ENCODE measurements around the gene FSTL1.

FSTL1 gene

DNA sequence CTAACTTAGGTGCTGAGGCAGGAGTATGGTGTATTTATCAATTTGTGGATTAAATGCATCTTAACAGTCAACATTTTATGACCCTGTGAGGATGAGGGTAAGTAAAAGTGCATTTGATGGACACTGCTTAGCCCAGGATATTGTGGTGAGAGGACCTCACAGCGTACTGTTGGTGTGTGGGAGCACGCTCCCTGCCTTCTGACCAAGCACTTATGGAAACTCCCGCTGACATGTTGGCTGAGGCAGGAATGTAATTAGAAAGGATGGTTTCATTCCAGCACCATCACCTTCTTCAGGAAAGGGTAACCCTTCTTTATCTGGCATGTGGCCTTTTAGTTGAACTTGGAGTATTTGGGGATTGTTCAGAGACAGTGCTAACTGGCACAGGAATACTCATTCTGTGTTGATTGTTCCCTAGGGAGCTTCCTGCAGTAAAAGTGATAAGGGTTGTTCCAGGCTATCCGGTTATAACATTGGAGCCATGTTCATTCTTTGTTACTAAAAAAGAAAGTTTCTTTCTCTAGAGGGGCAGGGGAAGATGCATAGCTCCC, 11.7 kb upstream of the FSTL1 start:
- Histone ChIP-seq H3K27me3 (no peaks in the 10 kb centered on the region), H3K36me3 (no peaks in the 10 kb centered on the region), H3K4me3 (ENCODE audit: low read depth in 1 of 2, low read length in 1 of 2) (no peak overlapping the region), H3K4me1 (ENCODE audit: control insufficient read depth in 1 of 2, insufficient read depth in 1 of 2, low read depth in 1 of 2, low read length in 1 of 2) (no peaks in the 10 kb centered on the region), H3K9me3 (no peaks in the 10 kb centered on the region), H3K27ac (no peak overlapping the region)
- TF ChIP-seq CTCF (IDR thresholded peaks at IDR 0.05) = no peak

GRCh38 chr3:120461416-120461815, 10.6 kb upstream of the FSTL1 start:
- Histone ChIP-seq H3K36me3 (no peaks in the 10 kb centered on the region), H3K27ac (no peak overlapping the region), H3K4me3 (ENCODE audit: low read depth in 1 of 2, low read length in 1 of 2) (no peak overlapping the region), H3K4me1 (ENCODE audit: control insufficient read depth in 1 of 2, insufficient read depth in 1 of 2, low read depth in 1 of 2, low read length in 1 of 2) (no peaks in the 10 kb centered on the region), H3K27me3 (no peaks in the 10 kb centered on the region), H3K9me3 (no peaks in the 10 kb centered on the region)
- no peak for TF ChIP-seq CTCF (IDR thresholded peaks at IDR 0.05)

- no peak for TF ChIP-seq CTCF (IDR thresholded peaks at IDR 0.05)
- Histone ChIP-seq H3K4me1 (ENCODE audit: control insufficient read depth in 1 of 2, insufficient read depth in 1 of 2, low read depth in 1 of 2, low read length in 1 of 2) (no peaks in the 10 kb centered on the region), H3K27ac (no peak overlapping the region), H3K36me3 (no peaks in the 10 kb centered on the region), H3K27me3 (no peaks in the 10 kb centered on the region), H3K9me3 (no peaks in the 10 kb centered on the region), H3K4me3 (ENCODE audit: low read depth in 1 of 2, low read length in 1 of 2) (no peak overlapping the region)
These were observed 10.1 kb upstream of the FSTL1 start for GRCh38 chr3:120460862-120461261.

DNA sequence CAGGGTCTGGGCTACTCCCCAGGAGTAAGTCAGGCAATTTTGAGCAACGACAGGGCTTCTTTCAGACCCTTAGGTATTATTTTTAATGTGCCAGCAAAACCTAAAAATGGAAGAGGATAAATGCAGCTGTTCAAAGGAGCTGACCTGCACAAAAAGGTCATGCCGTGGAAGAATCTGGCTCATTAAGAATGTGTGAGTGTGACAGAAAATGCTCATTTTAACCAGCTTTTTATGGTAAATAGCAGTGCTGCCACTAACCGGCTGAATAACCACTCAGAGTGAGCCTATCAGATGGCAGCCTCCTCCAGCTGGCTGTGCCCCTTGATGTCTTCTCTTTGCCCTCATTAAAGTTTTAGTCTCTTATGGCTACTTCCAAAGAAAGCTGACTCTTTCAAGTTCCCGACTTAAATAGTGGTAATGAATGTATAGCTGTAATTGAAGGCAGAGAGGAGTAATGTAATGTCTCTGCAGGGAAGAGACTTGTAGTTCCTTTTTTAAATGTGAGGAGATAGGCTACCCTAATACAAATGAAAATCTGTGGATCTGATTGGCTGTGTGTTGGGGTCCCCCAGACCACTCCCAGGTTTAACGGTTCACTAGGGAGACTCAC, 9.5 kb upstream of the FSTL1 start:
- H3K27ac ChIP-seq = no peak overlapping the region
- no peak overlapping the region for H3K4me3 ChIP-seq (ENCODE audit: low read depth in 1 of 2, low read length in 1 of 2)
- no peaks in the 10 kb centered on the region for H3K36me3 ChIP-seq
- TF ChIP-seq CTCF (IDR thresholded peaks at IDR 0.05) = no peak
- H3K9me3 ChIP-seq = no peaks in the 10 kb centered on the region
- peaks cover 3% of the 10 kb centered on the region for H3K27me3 ChIP-seq
- H3K4me1 ChIP-seq (ENCODE audit: control insufficient read depth in 1 of 2, insufficient read depth in 1 of 2, low read depth in 1 of 2, low read length in 1 of 2) = no peaks in the 10 kb centered on the region

GRCh38 chr3:120459196-120459595, 8.4 kb upstream of the FSTL1 start:
- no peak for TF ChIP-seq CTCF (IDR thresholded peaks at IDR 0.05)
- Histone ChIP-seq H3K9me3 (no peaks in the 10 kb centered on the region), H3K36me3 (no peaks in the 10 kb centered on the region), H3K27me3 (peaks cover 5% of the 10 kb centered on the region), H3K4me1 (ENCODE audit: control insufficient read depth in 1 of 2, insufficient read depth in 1 of 2, low read depth in 1 of 2, low read length in 1 of 2) (no peaks in the 10 kb centered on the region), H3K4me3 (ENCODE audit: low read depth in 1 of 2, low read length in 1 of 2) (no peak overlapping the region), H3K27ac (no peak overlapping the region)

Data from neutrophil (primary cell).